Endothelial cell of umbilical vein (primary cell): ENCODE results near the gene AKR1C4. TPM values are rescaled to one million over a fixed set of nuclear protein-coding genes. Genes with fewer than 3 reads are reported as not detected.
"Not testable (repeated sequence)": the region's sequence is repeated elsewhere in the genome, so short reads cannot be mapped to it uniquely, and the experiment has no call there.

Experiments
- BruUV-seq: library from RNA; stranded (reverse); fragments of 400-500 nt; replicated peaks from 2 replicates; lab custom pipeline; 2021; lab: Mats Ljungman, UMichigan
- CTCF ChIA-PET: fragments of 300-600, 350-600 bp; sonication (Branson Sonifier 250); formaldehyde crosslinking; loops from one replicate; lab custom pipeline; 2021; ENCODE audit warnings: antibody characterized with exemption, inconsistent platforms; lab: Charles Lee
- POLR2A ChIA-PET: fragments of 300-600, 350-600 bp; sonication (Branson Sonifier 250); formaldehyde crosslinking; loops from one replicate; lab custom pipeline; 2021; ENCODE audit warnings: antibody characterized with exemption, inconsistent platforms; lab: Charles Lee
- DNase-seq: peaks from one replicate; pipeline ENCODE4 v3.0.0-alpha.2; 2011; ENCODE audit warnings: low read depth, low spot score
- FAIRE-seq: peaks from 2 replicates; lab custom pipeline; 2011; peaks lifted over from hg19 to GRCh38; lab: Jason Lieb, UNC
- H2AFZ ChIP-seq: 2 replicates; pipeline ENCODE4 v1.6.0; 2012; ENCODE audit warnings: low read depth, low read length, control low read depth, inconsistent platforms
- H3K27ac ChIP-seq: 2 replicates; pipeline ENCODE4 v1.5.1; 2011; ENCODE audit warnings: low read depth, mild to moderate bottlenecking, control low read depth, low read length, moderate library complexity; ENCODE audit not compliant: insufficient read depth
- H3K27me3 ChIP-seq, 2 experiments: 2 replicates each; pipeline versions ENCODE4 v1.6.0 to v1.6.1; 2011; ENCODE audit warnings: low read length in 2 of 2, mixed read lengths in 1 of 2; ENCODE audit not compliant: control insufficient read depth in 2 of 2, insufficient read depth in 2 of 2
- H3K36me3 ChIP-seq, 2 experiments: 2 replicates in 1 of 2; 3 replicates in 1 of 2; pipeline ENCODE4 v1.5.1; 2011; ENCODE audit warnings: low read length in 2 of 2, mild to moderate bottlenecking in 1 of 2, moderate library complexity in 1 of 2; ENCODE audit not compliant: control insufficient read depth in 2 of 2, insufficient read depth in 2 of 2; ENCODE audit errors: extremely low read depth in 1 of 2
- H3K4me1 ChIP-seq: 3 replicates; pipeline ENCODE4 v1.5.1; 2011; ENCODE audit warnings: mild to moderate bottlenecking, low read length; ENCODE audit not compliant: control insufficient read depth, insufficient read depth; ENCODE audit errors: extremely low read depth
- H3K4me2 ChIP-seq: 2 replicates; pipeline ENCODE4 v1.6.1; 2011; ENCODE audit warnings: low read length, control low read depth, mixed read lengths; ENCODE audit not compliant: insufficient read depth
- H3K4me3 ChIP-seq, 3 experiments: fragments of 200-600 bp in 1 of 3; sonication (generic), shearing (Covaris generic) in 1 of 3; replicated peaks in 1 of 3; 2 replicates each; pipeline ENCODE4 v1.5.1; 2011 to 2016; ENCODE audit warnings: control low read depth in 3 of 3, low read length in 3 of 3, mild to moderate bottlenecking in 2 of 3, inconsistent platforms in 1 of 3, low read depth in 1 of 3, moderate library complexity in 1 of 3; ENCODE audit not compliant: insufficient read depth in 1 of 3
- H3K79me2 ChIP-seq: 2 replicates; pipeline ENCODE4 v1.6.0; 2012; ENCODE audit warnings: low read length, inconsistent platforms; ENCODE audit not compliant: control insufficient read depth, insufficient read depth
- H3K9ac ChIP-seq: replicated peaks from 2 replicates; pipeline ENCODE3; 2011; ENCODE audit warnings: low read length, control low read depth; ENCODE audit not compliant: insufficient read depth; ENCODE audit errors: extremely low read depth
- H3K9me1 ChIP-seq: replicated peaks from 3 replicates; pipeline ENCODE4 v1.6.0; 2011; ENCODE audit warnings: mild to moderate bottlenecking, low read length; ENCODE audit not compliant: control insufficient read depth, insufficient read depth; ENCODE audit errors: extremely low read depth
- H3K9me3 ChIP-seq: replicated peaks from 2 replicates; pipeline ENCODE4 v1.5.1; 2012; ENCODE audit warnings: low read length, inconsistent platforms; ENCODE audit not compliant: control insufficient read depth, insufficient read depth
- H4K20me1 ChIP-seq: replicated peaks from 2 replicates; pipeline ENCODE3; 2011; ENCODE audit warnings: mild to moderate bottlenecking, low read length; ENCODE audit not compliant: control insufficient read depth, insufficient read depth; ENCODE audit errors: extremely low read depth
- CTCF ChIP-seq, 2 donors: IDR thresholded peaks; 1 replicate in 1 of 2; 2 replicates in 1 of 2; pipeline ENCODE4 v1.5.1; 2011; ENCODE audit warnings: low read length in 2 of 2, mild to moderate bottlenecking in 2 of 2, moderate library complexity in 2 of 2, control low read depth in 1 of 2, inconsistent platforms in 1 of 2, low read depth in 1 of 2; ENCODE audit not compliant: insufficient read depth in 1 of 2; ENCODE audit errors: extremely low read depth in 1 of 2
- EZH2 ChIP-seq: IDR thresholded peaks from 2 replicates; pipeline ENCODE4 v1.6.1; 2012; ENCODE audit warnings: borderline replicate concordance, low read depth, mild to moderate bottlenecking, moderate library complexity, low read length, inconsistent platforms; ENCODE audit not compliant: severe bottlenecking
- FOS ChIP-seq: IDR thresholded peaks from 2 replicates; pipeline ENCODE4 v1.6.1; 2011; ENCODE audit warnings: mild to moderate bottlenecking, low read length, moderate library complexity, borderline replicate concordance; ENCODE audit not compliant: insufficient read depth
- GATA2 ChIP-seq: IDR thresholded peaks from 2 replicates; pipeline ENCODE4 v1.7.0; 2011; ENCODE audit warnings: low read depth, mild to moderate bottlenecking, moderate library complexity, mixed read lengths, low read length; ENCODE audit not compliant: insufficient read length, insufficient read depth
- JUN ChIP-seq: IDR thresholded peaks from 2 replicates; pipeline ENCODE4 v1.6.1; 2011; ENCODE audit warnings: borderline replicate concordance, low read depth; ENCODE audit not compliant: insufficient read length, insufficient read depth
- MAX ChIP-seq: IDR thresholded peaks from 2 replicates; pipeline ENCODE4 v1.6.1; 2011; ENCODE audit not compliant: insufficient read depth, insufficient read length
- MYC ChIP-seq: IDR thresholded peaks from one replicate; pipeline ENCODE4 v1.6.1; 2011; ENCODE audit warnings: mild to moderate bottlenecking, low read depth, low read length
- POLR2A ChIP-seq: IDR thresholded peaks from 2 replicates; pipeline ENCODE4 v1.6.1; 2012; ENCODE audit warnings: low read depth, mild to moderate bottlenecking, control low read depth, low read length
- POLR2AphosphoS5 ChIP-seq: IDR thresholded peaks from 2 replicates; pipeline ENCODE4 v1.6.1; 2012; ENCODE audit warnings: low read depth, mild to moderate bottlenecking, control low read depth, low read length, moderate library complexity; ENCODE audit not compliant: insufficient read depth
- dilution Hi-C: fragments of 300-500 bp; cut with MboI; formaldehyde crosslinking; loops from one replicate; pipeline ENCODE4 v1.15.0; 2019; ENCODE audit warnings: low sequenced_read_pairs; ENCODE audit not compliant: extremely low pct_ligation_motif_present
- intact Hi-C: fragments of 100-400 bp; cut with micrococcal nuclease; formaldehyde crosslinking; loops from one replicate; pipeline ENCODE4 v1.10.0; 2022
- polyA plus RNA-seq, 4 experiments: library from polyadenylated mRNA; depleted of rRNA in 3 of 4; stranded (reverse) in 3 of 4; unstranded in 1 of 4; fragments of >200 nt; gene quantifications; 2 replicates each; pipeline versions ENCODE4 v1.2.1 to v1.2.3, GENCODE V29; 2011 to 2012; ENCODE audit warnings: missing spikeins in 1 of 4
- total RNA-seq: library from RNA; stranded (reverse); gene quantifications from 2 replicates; pipeline ENCODE4 v1.2.3, GENCODE V29; 2021

AKR1C4 gene
- total and polyA plus RNA-seq, 2 donors (not counting 3 experiments of a cell fraction or from before 2014, with no cell fraction given) = not detected

GRCh38 chr10:5168897-5169420 lies 27.7 kb upstream of the AKR1C4 start:
- H3K9me3 ChIP-seq = peaks cover 2% of the 10 kb centered on the region
- H3K9ac ChIP-seq = no peak overlapping the region
- BruUV-seq = no TSS peak
- H3K4me3 ChIP-seq = no peak overlapping the region
- no peaks in the 10 kb centered on the region for H3K9me1 ChIP-seq
- TF ChIP-seq CTCF (IDR thresholded peaks at IDR 0.05; ENCODE audit: extremely low read depth in 1 of 2, insufficient read depth in 1 of 2, low read depth in 1 of 2, low read length in 2 of 2) = no peak
- no peak for TF ChIP-seq POLR2AphosphoS5
- TF ChIP-seq POLR2A = no peak
- TF ChIP-seq EZH2 = no peak
- TF ChIP-seq JUN = no peak
- no peak for TF ChIP-seq FOS
- no peak for TF ChIP-seq GATA2
- TF ChIP-seq MAX = no peak
- TF ChIP-seq MYC = no peak
- H2AFZ ChIP-seq = no peak overlapping the region
- H3K27ac ChIP-seq = no peak overlapping the region
- no peaks in the 10 kb centered on the region for H3K79me2 ChIP-seq
- H4K20me1 ChIP-seq = no peaks in the 10 kb centered on the region
- no peaks in the 10 kb centered on the region for H3K36me3 ChIP-seq
- H3K4me1 ChIP-seq = no peaks in the 10 kb centered on the region
- FAIRE-seq = no peak
- DNase-seq = no peak
- intact Hi-C loops (no loop called here), dilution Hi-C loops (no loop called here)
- CTCF ChIA-PET = interaction anchor here (0.6 kb wide), 1 partner anchor 359 kb away, joined by 4 read pairs; no protein-coding TSS in a partner anchor
- POLR2A ChIA-PET = no interaction called here
- no peak overlapping the region for H3K4me2 ChIP-seq
- no peaks in the 10 kb centered on the region for H3K27me3 ChIP-seq

GRCh38 chr10:5175581-5175980 lies 21.1 kb upstream of the AKR1C4 start:
- H3K27me3 ChIP-seq, FAIRE-seq, DNase-seq, POLR2A ChIA-PET, H3K4me1 ChIP-seq, H3K9ac ChIP-seq, H3K79me2 ChIP-seq, H3K36me3 ChIP-seq, H4K20me1 ChIP-seq, intact Hi-C loops, dilution Hi-C loops, BruUV-seq, H3K9me1 ChIP-seq, H3K27ac ChIP-seq, H3K4me3 ChIP-seq, H3K4me2 ChIP-seq, CTCF ChIA-PET, H3K9me3 ChIP-seq, H2AFZ ChIP-seq: not testable (repeated sequence)

- DNase-seq, H4K20me1 ChIP-seq, H3K79me2 ChIP-seq, H3K27ac ChIP-seq, H3K9ac ChIP-seq, BruUV-seq, H3K36me3 ChIP-seq, FAIRE-seq, dilution Hi-C loops, H3K27me3 ChIP-seq, H3K4me3 ChIP-seq, H2AFZ ChIP-seq, H3K9me3 ChIP-seq, H3K4me1 ChIP-seq, CTCF ChIA-PET, H3K9me1 ChIP-seq, POLR2A ChIA-PET, intact Hi-C loops, H3K4me2 ChIP-seq: not testable (repeated sequence)
Observed at GRCh38 chr10:5180503-5180902, 16.1 kb upstream of the AKR1C4 start.
